ENCODE data around the gene DESI2. TPM values are rescaled to one million over a fixed set of nuclear protein-coding genes. Genes with fewer than 3 reads are reported as not detected.
A peak's percentile ranks its signal among the peaks of the same experiment; 100 is the strongest.

Gene DESI2
- total RNA-seq (36.0 and 43.3 TPM in 2 replicates), polyA plus RNA-seq (32.7 and 33.0 TPM in 2 replicates)

GRCh38 chr1:244652623-244653438 lies at the start of gene DESI2:
Gene DESI2, plus strand, starts transcription at chr1:244653126. Its CDS starts 188 bp downstream, at chr1:244653314.
- Histone ChIP-seq H3K4me1 (ENCODE audit: low read depth) (peaks cover 16% of the 10 kb centered on the region), H3K27ac (peak within 1 kb of the TSS; percentile 82), H3K36me3 (no peaks in the 10 kb centered on the region), H3K27me3 (no peaks in the 10 kb centered on the region), H3K4me3 (peak within 1 kb of the TSS; percentile 75), H3K9me3 (ENCODE audit: low read depth) (no peaks in the 10 kb centered on the region)
- TF ChIP-seq, protein P1, sequence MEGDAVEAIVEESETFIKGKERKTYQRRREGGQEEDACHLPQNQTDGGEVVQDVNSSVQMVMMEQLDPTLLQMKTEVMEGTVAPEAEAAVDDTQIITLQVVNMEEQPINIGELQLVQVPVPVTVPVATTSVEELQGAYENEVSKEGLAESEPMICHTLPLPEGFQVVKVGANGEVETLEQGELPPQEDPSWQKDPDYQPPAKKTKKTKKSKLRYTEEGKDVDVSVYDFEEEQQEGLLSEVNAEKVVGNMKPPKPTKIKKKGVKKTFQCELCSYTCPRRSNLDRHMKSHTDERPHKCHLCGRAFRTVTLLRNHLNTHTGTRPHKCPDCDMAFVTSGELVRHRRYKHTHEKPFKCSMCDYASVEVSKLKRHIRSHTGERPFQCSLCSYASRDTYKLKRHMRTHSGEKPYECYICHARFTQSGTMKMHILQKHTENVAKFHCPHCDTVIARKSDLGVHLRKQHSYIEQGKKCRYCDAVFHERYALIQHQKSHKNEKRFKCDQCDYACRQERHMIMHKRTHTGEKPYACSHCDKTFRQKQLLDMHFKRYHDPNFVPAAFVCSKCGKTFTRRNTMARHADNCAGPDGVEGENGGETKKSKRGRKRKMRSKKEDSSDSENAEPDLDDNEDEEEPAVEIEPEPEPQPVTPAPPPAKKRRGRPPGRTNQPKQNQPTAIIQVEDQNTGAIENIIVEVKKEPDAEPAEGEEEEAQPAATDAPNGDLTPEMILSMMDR (IDR thresholded peaks at IDR 0.05; ENCODE audit: low read depth, low read length), result peak; percentile 61
- DNase-seq (ENCODE audit: low read depth in 1 of 2, low spot score in 1 of 2), result peak; percentile 100

DNA sequence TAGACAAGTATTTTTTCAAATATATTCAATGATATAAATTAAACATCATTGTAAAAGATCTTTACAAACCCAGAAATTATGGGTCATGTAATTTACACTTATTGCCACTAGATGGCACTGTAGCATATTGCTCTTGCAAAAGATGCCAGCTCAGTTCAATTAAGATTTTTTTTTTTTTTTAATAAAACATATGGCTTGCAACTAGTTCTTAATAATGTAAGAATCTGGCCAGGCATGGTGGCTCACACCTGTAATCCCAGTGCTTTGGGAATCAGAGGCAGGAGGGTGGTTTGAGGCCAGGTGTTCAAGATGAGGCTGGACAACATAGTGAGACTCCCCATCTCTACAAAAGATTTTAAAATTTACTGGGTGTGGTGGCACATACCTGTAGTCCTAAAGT lies 49.4 kb upstream of the DESI2 start:
- Histone ChIP-seq H3K36me3 (no peaks in the 10 kb centered on the region), H3K4me1 (ENCODE audit: low read depth) (no peaks in the 10 kb centered on the region), H3K9me3 (ENCODE audit: low read depth) (no peaks in the 10 kb centered on the region), H3K27ac (no peak overlapping the region), H3K27me3 (no peaks in the 10 kb centered on the region), H3K4me3 (no peak overlapping the region)
- peak; percentile 47 to 56 for DNase-seq (ENCODE audit: low read depth in 1 of 2, low spot score in 1 of 2)
- TF ChIP-seq, protein P1 (IDR thresholded peaks at IDR 0.05; ENCODE audit: low read depth, low read length), result peak; percentile 60

GRCh38 chr1:244605835-244606370 lies 47.0 kb upstream of the DESI2 start:
- Histone ChIP-seq H3K4me1 (ENCODE audit: low read depth) (no peaks in the 10 kb centered on the region), H3K27me3 (no peaks in the 10 kb centered on the region), H3K36me3 (no peaks in the 10 kb centered on the region), H3K9me3 (ENCODE audit: low read depth) (no peaks in the 10 kb centered on the region), H3K27ac (no peak overlapping the region), H3K4me3 (no peak overlapping the region)
- no peak for DNase-seq (ENCODE audit: low read depth in 1 of 2, low spot score in 1 of 2)
- TF ChIP-seq, protein P1 (IDR thresholded peaks at IDR 0.05; ENCODE audit: low read depth, low read length), result no peak

DNA sequence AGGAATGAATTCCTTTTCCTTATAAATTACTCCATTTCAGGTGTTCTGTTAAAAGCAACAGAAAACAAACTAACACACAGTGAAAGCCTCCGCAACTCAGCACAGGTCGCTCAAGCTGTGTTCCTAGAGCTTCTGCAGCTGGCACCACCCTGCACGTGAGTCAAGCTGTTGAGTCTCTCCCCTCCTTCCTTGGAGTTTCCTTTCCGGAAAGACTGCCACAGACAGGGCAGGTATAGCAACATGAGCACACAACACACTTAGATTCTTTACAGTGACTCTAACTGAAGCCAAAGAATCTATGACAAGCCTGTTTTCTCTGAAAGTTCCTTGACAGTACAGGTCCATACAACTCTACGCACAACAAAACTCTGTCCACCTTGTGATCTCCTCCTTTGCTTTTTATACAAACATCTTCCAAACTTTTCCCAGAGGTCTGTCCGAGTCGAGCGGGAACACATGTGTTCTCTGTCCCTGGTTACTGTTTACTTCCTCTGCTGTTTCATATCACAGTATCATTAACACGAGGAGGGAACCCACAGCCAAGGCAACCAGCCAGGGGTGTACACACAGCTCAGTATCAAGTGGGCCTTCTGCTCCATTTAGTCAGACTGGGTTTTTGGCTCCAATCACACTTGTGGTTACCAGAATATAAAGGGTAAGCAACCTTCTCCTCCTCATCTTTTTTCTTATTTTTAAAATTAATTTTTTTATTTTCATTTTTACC lies 38.7 kb upstream of the DESI2 start:
- no peak overlapping the region for H3K27ac ChIP-seq
- DNase-seq (ENCODE audit: low read depth in 1 of 2, low spot score in 1 of 2), result peak in 1 of 2 donors; percentile 65
- no peak overlapping the region for H3K4me3 ChIP-seq
- H3K9me3 ChIP-seq (ENCODE audit: low read depth), result no peaks in the 10 kb centered on the region
- no peaks in the 10 kb centered on the region for H3K36me3 ChIP-seq
- no peaks in the 10 kb centered on the region for H3K4me1 ChIP-seq (ENCODE audit: low read depth)
- no peaks in the 10 kb centered on the region for H3K27me3 ChIP-seq
- TF ChIP-seq, protein P1 (IDR thresholded peaks at IDR 0.05; ENCODE audit: low read depth, low read length), result no peak

GRCh38 chr1:244614879-244615278 lies 38.0 kb upstream of the DESI2 start:
- no peak for DNase-seq (ENCODE audit: low read depth in 1 of 2, low spot score in 1 of 2)
- no peaks in the 10 kb centered on the region for H3K9me3 ChIP-seq (ENCODE audit: low read depth)
- no peaks in the 10 kb centered on the region for H3K27me3 ChIP-seq
- H3K36me3 ChIP-seq, result no peaks in the 10 kb centered on the region
- no peak overlapping the region for H3K27ac ChIP-seq
- H3K4me1 ChIP-seq (ENCODE audit: low read depth), result no peaks in the 10 kb centered on the region
- H3K4me3 ChIP-seq, result no peak overlapping the region
- TF ChIP-seq, protein P1 (IDR thresholded peaks at IDR 0.05; ENCODE audit: low read depth, low read length), result no peak

All from cardiac muscle cell (in vitro differentiated cells and primary cell).